Endothelial cell (in vitro differentiated cells): Measurements from ENCODE around the gene CFAP410. TPM values are rescaled to one million over a fixed set of nuclear protein-coding genes. Genes with fewer than 3 reads are reported as not detected.

Source experiments
- DNase-seq: peaks from one replicate; pipeline ENCODE4 v3.0.0; 2021; ENCODE audit warnings: low spot score
- H3K27ac Mint-ChIP-seq: one replicate; pipeline ENCODE4 v1.8.0; 2021; ENCODE audit warnings: mixed read lengths, inconsistent platforms; ENCODE audit not compliant: unreplicated experiment
- H3K27me3 Mint-ChIP-seq: one replicate; pipeline ENCODE4 v1.8.0; 2021; ENCODE audit warnings: mild to moderate bottlenecking, moderate library complexity, mixed read lengths, inconsistent platforms; ENCODE audit not compliant: unreplicated experiment
- H3K36me3 Mint-ChIP-seq: one replicate; pipeline ENCODE4 v1.8.0; 2021; ENCODE audit warnings: mild to moderate bottlenecking, low read depth, mixed read lengths, inconsistent platforms; ENCODE audit not compliant: unreplicated experiment
- H3K4me1 Mint-ChIP-seq: one replicate; pipeline ENCODE4 v1.8.0; 2021; ENCODE audit warnings: mild to moderate bottlenecking, mixed read lengths, inconsistent platforms; ENCODE audit not compliant: unreplicated experiment
- H3K4me3 Mint-ChIP-seq: one replicate; pipeline ENCODE4 v1.8.0; 2021; ENCODE audit warnings: mild to moderate bottlenecking, mixed read lengths, inconsistent platforms; ENCODE audit not compliant: unreplicated experiment
- H3K9me3 Mint-ChIP-seq: one replicate; pipeline ENCODE4 v1.8.0; 2021; ENCODE audit warnings: mixed read lengths, inconsistent platforms; ENCODE audit not compliant: unreplicated experiment
- total RNA-seq: library from RNA; stranded (reverse); fragmentation: NEBNext Ultra II Directional; extraction: Animal tissue kit (Norgen Biotek cat#: 25700); gene quantifications from one replicate; pipeline ENCODE4 v1.2.1, GENCODE V29; 2021; ENCODE audit not compliant: unreplicated experiment
- TF ChIP-seq, protein P1 (sequence below): fragments of 200-600 bp; sonication (generic); IDR thresholded peaks from one replicate; pipeline ENCODE4 v1.5.0; 2021; ENCODE audit warnings: antibody characterized with exemption; ENCODE audit not compliant: unreplicated experiment

The CFAP410 gene
- total RNA-seq, 1 donor from 2014 or later = 12.2 TPM

DNA sequence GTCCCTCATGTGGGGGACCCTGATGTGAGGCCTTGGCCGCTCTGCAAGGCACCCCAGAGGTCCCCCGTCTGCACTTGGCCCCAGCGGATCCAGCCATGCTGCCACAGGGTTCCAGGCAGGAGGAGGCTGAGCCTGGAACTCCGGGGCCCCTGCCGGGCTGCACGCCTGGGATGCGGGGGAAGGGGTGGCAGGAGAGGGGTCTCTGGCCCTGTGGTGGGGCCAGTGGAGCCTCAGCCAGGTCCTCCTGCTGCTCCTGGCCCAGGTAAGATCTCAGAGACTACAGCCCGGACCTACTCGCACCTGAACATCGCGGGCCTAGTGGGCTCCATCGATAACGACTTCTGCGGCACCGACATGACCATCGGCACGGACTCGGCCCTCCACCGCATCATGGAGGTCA is 26.5 kb downstream of the CFAP410 start:
- Mint-ChIP-seq H3K27ac (no peak overlapping the region), H3K4me3 (no peak overlapping the region), H3K27me3 (peaks cover 15% of the 10 kb centered on the region), H3K36me3 (peaks cover 7% of the 10 kb centered on the region), H3K4me1 (no peaks in the 10 kb centered on the region), H3K9me3 (no peaks in the 10 kb centered on the region)
- DNase-seq = no peak
- TF ChIP-seq, protein P1, sequence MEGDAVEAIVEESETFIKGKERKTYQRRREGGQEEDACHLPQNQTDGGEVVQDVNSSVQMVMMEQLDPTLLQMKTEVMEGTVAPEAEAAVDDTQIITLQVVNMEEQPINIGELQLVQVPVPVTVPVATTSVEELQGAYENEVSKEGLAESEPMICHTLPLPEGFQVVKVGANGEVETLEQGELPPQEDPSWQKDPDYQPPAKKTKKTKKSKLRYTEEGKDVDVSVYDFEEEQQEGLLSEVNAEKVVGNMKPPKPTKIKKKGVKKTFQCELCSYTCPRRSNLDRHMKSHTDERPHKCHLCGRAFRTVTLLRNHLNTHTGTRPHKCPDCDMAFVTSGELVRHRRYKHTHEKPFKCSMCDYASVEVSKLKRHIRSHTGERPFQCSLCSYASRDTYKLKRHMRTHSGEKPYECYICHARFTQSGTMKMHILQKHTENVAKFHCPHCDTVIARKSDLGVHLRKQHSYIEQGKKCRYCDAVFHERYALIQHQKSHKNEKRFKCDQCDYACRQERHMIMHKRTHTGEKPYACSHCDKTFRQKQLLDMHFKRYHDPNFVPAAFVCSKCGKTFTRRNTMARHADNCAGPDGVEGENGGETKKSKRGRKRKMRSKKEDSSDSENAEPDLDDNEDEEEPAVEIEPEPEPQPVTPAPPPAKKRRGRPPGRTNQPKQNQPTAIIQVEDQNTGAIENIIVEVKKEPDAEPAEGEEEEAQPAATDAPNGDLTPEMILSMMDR = no peak

DNA sequence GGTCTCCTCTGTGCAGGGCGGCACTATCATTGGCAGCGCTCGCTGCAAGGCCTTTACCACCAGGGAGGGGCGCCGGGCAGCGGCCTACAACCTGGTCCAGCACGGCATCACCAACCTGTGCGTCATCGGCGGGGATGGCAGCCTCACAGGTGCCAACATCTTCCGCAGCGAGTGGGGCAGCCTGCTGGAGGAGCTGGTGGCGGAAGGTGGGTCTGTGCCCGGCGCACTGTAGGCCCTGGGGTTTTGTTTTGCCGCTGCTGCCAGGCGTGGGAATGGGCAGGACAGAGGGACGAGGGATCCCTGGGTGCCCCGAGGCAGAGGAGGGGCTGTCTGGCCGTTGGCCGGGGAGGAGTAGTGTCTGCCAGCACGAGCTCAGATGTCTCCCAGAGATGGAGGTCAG is 27.1 kb downstream of the CFAP410 start:
- Mint-ChIP-seq H3K9me3 (no peaks in the 10 kb centered on the region), H3K4me3 (no peak overlapping the region), H3K27ac (no peak overlapping the region), H3K27me3 (peaks cover 15% of the 10 kb centered on the region), H3K4me1 (no peaks in the 10 kb centered on the region), H3K36me3 (peaks cover 7% of the 10 kb centered on the region)
- no peak for DNase-seq
- TF ChIP-seq, protein P1 = no peak

DNA sequence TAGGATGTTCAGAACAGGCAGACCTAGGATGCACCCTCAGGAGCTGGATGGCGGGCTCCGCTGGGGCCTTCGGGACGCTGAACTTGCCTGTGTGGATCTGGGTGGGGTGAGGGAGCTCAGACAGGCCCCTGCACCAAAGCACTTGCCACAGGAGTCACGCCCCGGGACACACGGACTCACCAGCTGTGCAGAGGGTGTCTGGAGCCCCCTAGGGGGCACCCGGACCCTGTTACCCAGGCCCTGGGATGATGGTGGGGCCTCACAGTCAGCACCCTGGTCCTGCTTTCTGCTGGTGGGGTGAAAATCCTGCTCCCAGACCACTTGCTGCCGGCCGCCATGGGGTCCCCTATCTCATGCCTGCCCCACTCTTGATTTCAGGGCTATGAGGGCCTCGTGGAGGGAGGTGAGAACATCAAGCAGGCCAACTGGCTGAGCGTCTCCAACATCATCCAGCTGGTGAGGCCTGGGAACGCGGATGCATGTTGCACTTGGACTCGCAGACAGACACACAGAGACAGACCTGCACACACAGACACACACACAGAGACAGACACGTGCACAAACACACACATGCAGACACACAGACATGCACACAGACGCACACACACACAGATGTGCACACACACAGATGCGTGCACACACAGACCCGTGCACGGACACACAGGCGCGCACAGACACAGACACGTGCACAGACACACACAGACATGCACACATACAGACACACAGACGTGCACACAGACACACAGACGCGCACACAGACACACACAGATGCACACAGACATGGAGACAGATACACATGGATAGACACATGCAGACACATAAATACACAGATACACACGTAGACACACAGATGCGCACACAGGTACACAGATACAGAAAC is 28.3 kb downstream of the CFAP410 start:
- peaks cover 7% of the 10 kb centered on the region for H3K36me3 Mint-ChIP-seq
- DNase-seq = no peak
- no peaks in the 10 kb centered on the region for H3K4me1 Mint-ChIP-seq
- TF ChIP-seq, protein P1 = no peak
- no peak overlapping the region for H3K27ac Mint-ChIP-seq
- peak overlapping the region; percentile 27 for H3K4me3 Mint-ChIP-seq
- no peaks in the 10 kb centered on the region for H3K9me3 Mint-ChIP-seq
- peaks cover 12% of the 10 kb centered on the region for H3K27me3 Mint-ChIP-seq

DNA sequence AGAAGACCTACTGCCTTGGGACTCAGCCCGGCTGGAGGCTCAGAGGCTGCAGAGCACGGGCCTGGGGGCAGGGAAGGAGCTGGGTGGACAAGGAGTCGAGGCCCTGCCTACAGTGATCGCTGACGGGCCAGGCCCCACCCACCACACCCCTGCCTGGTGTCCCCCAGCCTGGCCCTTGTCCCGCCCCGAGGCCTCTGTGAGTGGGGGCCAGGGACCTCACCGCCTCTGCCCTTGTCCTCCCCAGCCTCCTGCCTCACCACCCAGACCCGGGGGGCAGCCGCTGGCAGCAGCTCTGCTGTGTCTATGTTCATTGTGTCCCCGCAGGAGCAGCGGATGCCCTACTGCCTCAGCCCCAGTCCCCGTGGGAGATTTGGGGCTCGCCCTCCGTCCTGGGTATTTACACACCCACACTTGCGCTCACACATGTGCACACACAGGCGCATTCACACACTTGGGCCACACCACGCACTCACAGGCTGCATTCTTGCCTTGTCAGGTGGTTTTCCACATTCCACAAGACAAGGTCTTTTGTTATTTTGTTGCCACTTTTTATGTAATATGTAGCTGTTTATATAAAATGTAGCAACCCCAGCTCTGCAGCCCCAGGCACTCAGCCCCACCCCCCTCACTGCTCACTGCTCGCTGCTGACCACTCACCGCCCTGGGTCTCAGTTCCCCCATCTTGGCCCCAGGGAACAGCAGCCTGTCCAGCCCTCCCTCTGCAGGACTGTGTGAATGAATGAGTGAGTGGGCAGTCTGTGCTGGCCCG is 32.1 kb downstream of the CFAP410 start:
- TF ChIP-seq, protein P1 = no peak
- Mint-ChIP-seq H3K4me1 (peaks cover 9% of the 10 kb centered on the region), H3K36me3 (peaks cover 7% of the 10 kb centered on the region), H3K4me3 (peak overlapping the region; percentile 80), H3K27ac (no peak overlapping the region), H3K9me3 (no peaks in the 10 kb centered on the region), H3K27me3 (peaks cover 18% of the 10 kb centered on the region)
- DNase-seq = no peak

DNA sequence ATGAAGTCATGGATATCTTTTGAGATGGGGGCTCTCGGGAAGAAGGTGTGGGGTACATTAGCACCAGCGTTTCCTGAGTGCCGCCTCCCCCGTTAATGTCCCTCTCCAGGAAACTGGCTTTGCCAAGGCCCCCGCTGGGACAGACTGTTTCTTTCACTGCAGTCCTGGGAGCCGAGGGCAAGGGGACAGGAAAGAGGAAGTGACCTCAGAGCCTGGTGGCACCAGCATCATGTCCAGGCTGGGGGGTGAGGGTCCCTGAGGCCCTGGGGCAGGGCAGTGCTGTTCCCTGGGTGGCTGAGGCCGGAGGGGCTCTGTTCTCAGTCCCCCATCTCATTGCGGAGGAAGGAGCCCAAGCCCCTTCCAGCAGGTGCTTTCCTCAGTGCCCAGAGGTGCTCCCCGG is 33.5 kb downstream of the CFAP410 start:
- TF ChIP-seq, protein P1 = no peak
- Mint-ChIP-seq H3K4me3 (no peak overlapping the region), H3K9me3 (no peaks in the 10 kb centered on the region), H3K27me3 (peaks cover 12% of the 10 kb centered on the region), H3K27ac (no peak overlapping the region), H3K36me3 (no peaks in the 10 kb centered on the region), H3K4me1 (peaks cover 9% of the 10 kb centered on the region)
- no peak for DNase-seq
